Activated CD4-positive, alpha-beta T cell treated with anti-CD3 and anti-CD28 coated beads for 48 hours (primary cell): ENCODE results near the gene GRK5.
"Not testable (repeated sequence)": the region's sequence is repeated elsewhere in the genome, so short reads cannot be mapped to it uniquely, and the experiment has no call there.

Experiments
- DNase-seq: peaks from one replicate; pipeline ENCODE4 v3.0.0-alpha.2; 2020

The GRK5 gene

GRCh38 chr10:119426699-119427098 is 219.3 kb downstream of the GRK5 start:
- no peak for DNase-seq

- no peak for DNase-seq
Measured at GRCh38 chr10:119427263-119427864, 220.0 kb downstream of the GRK5 start.

GRCh38 chr10:119428789-119429188 is 221.4 kb downstream of the GRK5 start:
- no peak for DNase-seq

- DNase-seq = no peak
Measured at GRCh38 chr10:119429771-119430170, 222.4 kb downstream of the GRK5 start.

GRCh38 chr10:119431034-119431772 is 223.8 kb downstream of the GRK5 start:
- DNase-seq = no peak

- DNase-seq = no peak
Measured at GRCh38 chr10:119431773-119432135, 224.4 kb downstream of the GRK5 start.

- not testable (repeated sequence) for DNase-seq
Measured at GRCh38 chr10:119434942-119435341, 227.6 kb downstream of the GRK5 start.

GRCh38 chr10:119438717-119439116 is 231.3 kb downstream of the GRK5 start:
- DNase-seq = no peak

GRCh38 chr10:119439922-119440321 is 232.6 kb downstream of the GRK5 start:
- no peak for DNase-seq

- no peak for DNase-seq
Measured at GRCh38 chr10:119441151-119441821, 233.9 kb downstream of the GRK5 start.

- DNase-seq = no peak
Measured at GRCh38 chr10:119441921-119442757, 234.8 kb downstream of the GRK5 start.

- DNase-seq = no peak
Measured at GRCh38 chr10:119442758-119443060, 235.3 kb downstream of the GRK5 start.

GRCh38 chr10:119443441-119443840 is 236.1 kb downstream of the GRK5 start:
- no peak for DNase-seq

- DNase-seq = no peak
Measured at GRCh38 chr10:119443970-119444660, 236.7 kb downstream of the GRK5 start.

GRCh38 chr10:119444866-119445265 is 237.5 kb downstream of the GRK5 start:
- DNase-seq = no peak

GRCh38 chr10:119445311-119445934 is 238.1 kb downstream of the GRK5 start:
- peak; percentile 89 for DNase-seq

GRCh38 chr10:119445935-119446317 is 238.6 kb downstream of the GRK5 start:
- DNase-seq = no peak

- no peak for DNase-seq
Measured at GRCh38 chr10:119446441-119447277, 239.3 kb downstream of the GRK5 start.

GRCh38 chr10:119447421-119447820 is 240.1 kb downstream of the GRK5 start:
- no peak for DNase-seq

GRCh38 chr10:119447823-119448546 is 240.6 kb downstream of the GRK5 start:
- DNase-seq = no peak
